ENCODE results near the gene MRPL16. TPM values are rescaled to one million over a fixed set of nuclear protein-coding genes. Genes with fewer than 3 reads are reported as not detected.
"Not testable (repeated sequence)": the region's sequence is repeated elsewhere in the genome, so short reads cannot be mapped to it uniquely, and the experiment has no call there.

Gene MRPL16
- total RNA-seq, result 25.1 TPM

- intact Hi-C loops (cut with DNase I), result loop anchor here (5.0 kb wide), 1 partner anchor 53 kb away; the partner anchor contains the start of gene STX3
- peak; percentile 98 for ATAC-seq
- DNase-seq (ENCODE audit: low spot score), result peak; percentile 90
Measured at GRCh38 chr11:59810189-59810910, at the start of gene MRPL16. Gene MRPL16 (minus strand): TSS chr11:59810778. CDS start chr11:59810658, 120 bp downstream.

- intact Hi-C loops (cut with DNase I), result no loop called here
- DNase-seq (ENCODE audit: low spot score), result no peak
Measured at GRCh38 chr11:59859673-59860072, 49.1 kb upstream of the MRPL16 start.

DNA sequence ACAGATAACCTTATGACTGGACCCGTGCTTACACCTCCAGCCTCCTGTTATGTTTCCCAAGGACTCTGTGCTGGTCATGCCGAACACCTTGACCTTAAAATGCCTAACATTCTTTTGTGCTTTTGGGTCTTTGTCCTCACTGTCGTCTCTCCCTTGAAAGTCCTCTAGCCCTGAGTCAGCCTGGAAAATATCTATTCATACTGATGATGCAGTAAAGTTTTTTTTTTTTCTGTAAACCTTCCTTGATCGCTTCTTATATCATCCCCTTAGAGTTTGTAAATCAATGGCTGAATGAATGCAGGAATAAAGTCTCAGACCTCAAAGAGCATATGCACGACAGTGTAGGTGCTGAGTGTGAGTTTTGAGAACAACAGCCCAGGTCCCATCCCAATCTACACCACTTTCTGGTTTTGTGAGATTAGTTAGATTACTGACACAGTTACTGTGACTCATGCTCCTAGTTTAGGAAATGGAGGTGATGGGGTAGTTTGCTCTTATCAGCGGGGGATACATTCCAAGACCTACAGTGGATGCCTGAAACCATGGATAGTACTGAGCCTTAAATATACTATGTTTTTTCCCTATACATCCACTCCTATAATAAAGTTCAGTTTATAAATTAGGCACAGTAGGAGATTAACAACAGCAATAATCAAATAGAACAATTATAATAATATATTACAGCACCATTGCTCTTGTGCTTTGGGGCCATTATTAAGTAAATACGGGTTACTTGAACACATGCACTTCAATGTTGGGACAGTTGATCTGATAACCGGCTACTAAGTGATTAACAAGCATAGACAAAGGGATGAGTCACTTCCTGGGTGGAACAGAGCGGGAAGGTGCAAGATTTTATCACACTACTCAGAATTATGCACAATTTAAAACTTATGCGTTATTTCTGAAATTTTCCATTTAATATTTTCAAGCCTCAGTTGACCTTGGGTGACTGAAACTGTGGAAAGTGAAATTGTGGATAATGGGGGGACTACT, 47.2 kb upstream of the MRPL16 start:
- ATAC-seq (no peak), DNase-seq (ENCODE audit: low spot score) (no peak)
- intact Hi-C loops (cut with DNase I), result no loop called here

More at GRCh38 chr11:59859673-59860072, 49.1 kb upstream of the MRPL16 start:
- ATAC-seq, result no peak

GRCh38 chr11:59854871-59855270, 44.3 kb upstream of the MRPL16 start:
- intact Hi-C loops (cut with DNase I), result no loop called here
- ATAC-seq (no peak), DNase-seq (ENCODE audit: low spot score) (no peak)

DNA sequence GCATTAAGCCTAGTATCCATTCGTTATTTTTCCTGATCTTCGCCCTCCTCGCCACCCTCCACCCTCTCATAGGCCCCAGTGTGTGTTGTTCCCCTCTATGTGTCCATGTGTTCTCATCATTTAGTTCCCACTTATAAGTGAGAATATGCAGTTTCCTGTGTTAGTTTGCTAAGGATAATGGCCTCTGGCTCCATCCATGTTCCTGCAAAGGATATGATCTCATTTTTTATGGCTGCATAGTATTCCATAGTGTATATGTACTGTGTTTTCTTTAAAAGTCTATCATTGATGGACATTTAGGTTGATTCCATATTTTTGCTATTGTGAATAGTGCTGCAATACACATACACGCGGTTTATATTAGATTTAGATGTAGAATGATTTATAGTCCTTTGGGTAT, 40.8 kb upstream of the MRPL16 start:
- ATAC-seq; DNase-seq (ENCODE audit: low spot score); intact Hi-C loops (cut with DNase I): not testable (repeated sequence)

DNA sequence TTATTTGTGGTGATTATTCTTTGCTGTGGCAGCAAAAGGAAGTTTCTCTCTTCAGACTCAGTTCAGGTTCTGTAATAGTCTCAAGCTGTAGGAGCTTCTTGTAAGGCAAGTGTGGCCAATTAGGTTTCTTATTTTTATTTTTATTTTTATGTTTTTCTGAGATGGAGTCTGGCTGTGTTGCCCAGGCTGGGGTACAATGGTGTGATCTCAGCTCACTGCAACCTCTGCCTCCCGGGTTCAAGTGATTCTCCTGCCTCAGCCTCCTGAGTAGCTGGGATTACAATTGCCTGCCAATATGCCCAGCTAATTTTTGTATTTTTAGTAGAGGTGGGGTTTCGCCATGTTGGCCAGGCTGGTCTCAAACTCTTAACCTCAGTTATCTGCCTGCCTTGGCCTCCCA, 39.0 kb upstream of the MRPL16 start:
- ATAC-seq; DNase-seq (ENCODE audit: low spot score); intact Hi-C loops (cut with DNase I): not testable (repeated sequence)

DNA sequence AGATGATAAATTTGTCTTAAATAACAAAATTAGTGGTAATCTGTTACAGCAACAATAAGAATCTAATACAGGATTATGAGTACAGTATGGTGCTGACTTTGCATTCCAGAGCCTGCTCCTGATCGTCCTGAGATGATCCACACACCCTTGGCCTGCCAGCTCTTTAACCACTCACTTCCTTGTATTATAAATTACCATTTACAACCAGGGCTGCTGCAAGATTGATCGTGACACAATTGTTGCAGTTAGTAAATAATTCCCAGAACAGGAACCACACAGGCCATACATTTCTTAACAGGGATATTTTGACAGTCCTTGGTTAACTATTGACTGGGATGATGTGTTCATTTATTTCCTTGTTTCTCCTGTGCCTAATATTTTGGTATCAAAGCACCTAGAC, 38.6 kb upstream of the MRPL16 start:
- intact Hi-C loops (cut with DNase I), result no loop called here
- ATAC-seq (no peak), DNase-seq (ENCODE audit: low spot score) (no peak)

DNA sequence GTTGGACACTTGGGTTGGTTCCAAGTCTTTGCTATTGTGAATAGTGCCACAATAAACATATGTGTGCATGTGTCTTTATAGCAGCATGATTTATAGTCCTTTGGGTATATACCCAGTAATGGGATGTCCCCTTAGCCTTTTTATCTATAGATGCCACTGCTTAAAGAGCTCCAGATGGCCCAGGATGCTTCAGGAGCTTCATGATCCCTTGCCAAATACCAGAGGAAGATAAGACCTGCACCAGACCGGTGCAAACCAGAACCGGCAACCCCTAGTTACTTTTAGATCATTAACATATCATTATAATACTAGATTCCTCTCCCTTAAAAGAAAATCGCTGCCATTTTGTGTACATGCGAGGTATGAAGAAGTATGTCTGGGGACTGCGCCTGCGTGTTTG, 37.9 kb upstream of the MRPL16 start:
- ATAC-seq; intact Hi-C loops (cut with DNase I); DNase-seq (ENCODE audit: low spot score): not testable (repeated sequence)

DNA sequence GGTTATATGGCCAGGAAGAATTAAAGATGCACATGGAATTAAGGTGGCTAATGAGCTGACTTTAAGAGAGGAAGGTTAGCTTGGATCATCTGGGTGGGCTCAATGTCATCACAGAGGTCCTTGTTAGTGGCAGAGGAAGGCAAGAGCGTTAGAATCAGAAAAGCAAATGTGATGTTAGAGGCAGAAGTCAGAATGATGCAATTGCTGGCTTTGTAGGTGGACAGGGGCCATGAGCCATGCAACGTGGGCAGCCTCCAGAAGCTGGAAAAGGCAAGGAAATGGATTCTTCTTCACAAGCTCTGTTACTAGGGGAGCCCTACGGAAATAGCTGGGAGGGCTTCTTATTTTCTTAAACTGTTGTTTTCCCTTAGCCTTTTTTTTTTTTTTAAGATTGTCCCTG, 37.0 kb upstream of the MRPL16 start:
- ATAC-seq, result no peak
- DNase-seq (ENCODE audit: low spot score), result no peak
- intact Hi-C loops (cut with DNase I), result no loop called here

DNA sequence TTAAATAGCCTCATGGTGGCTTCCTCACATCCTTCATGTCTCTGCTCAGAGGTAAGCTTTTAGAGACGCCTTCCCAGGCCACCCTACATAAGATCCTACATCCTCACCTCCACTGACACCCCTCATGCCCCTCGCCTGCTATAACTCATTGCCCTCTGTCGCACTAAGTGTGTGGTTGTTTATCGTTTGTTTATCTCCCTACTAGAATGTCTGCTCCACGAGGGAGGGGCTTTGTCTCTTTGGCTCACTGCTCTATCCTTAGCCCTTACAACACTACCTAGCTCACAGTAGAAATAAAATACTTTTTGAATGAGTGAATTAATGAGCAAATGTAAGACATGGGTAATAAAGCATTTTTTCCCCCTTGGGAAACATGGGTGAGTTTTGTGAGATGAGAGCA, 36.0 kb upstream of the MRPL16 start:
- DNase-seq (ENCODE audit: low spot score) (no peak), ATAC-seq (no peak)
- intact Hi-C loops (cut with DNase I), result no loop called here

GRCh38 chr11:59845399-59845798, 34.8 kb upstream of the MRPL16 start, which contains the start of gene CBLIF:
Gene CBLIF (minus strand): TSS chr11:59845499. CDS start chr11:59845453, 46 bp downstream.
- intact Hi-C loops (cut with DNase I), result no loop called here
- no peak for DNase-seq (ENCODE audit: low spot score)
- no peak for ATAC-seq

DNA sequence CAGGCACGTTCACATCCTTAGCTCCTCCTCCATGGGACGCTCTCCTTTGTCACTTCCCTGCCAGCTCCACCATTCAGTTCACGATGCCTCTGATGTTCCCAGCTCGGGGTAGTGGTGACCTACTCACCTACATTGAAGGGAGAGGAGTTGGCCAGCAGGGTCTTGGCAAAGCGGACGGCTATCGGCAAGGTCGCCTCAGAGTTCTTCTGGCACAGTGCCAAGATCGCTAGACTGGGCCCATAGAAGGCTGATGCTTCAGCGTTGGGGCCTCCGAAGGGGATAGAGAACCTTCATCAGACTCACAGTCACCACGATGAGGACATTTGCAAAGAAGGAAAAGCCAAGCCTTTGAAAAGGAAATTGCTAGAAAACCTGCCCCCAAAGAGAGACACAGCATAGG, 31.7 kb upstream of the MRPL16 start:
- DNase-seq (ENCODE audit: low spot score), result no peak
- intact Hi-C loops (cut with DNase I), result no loop called here
- no peak for ATAC-seq

GRCh38 chr11:59841514-59841913, 30.9 kb upstream of the MRPL16 start:
- intact Hi-C loops (cut with DNase I), result no loop called here
- DNase-seq (ENCODE audit: low spot score), result no peak
- ATAC-seq, result no peak

- no peak for DNase-seq (ENCODE audit: low spot score)
- no peak for ATAC-seq
- intact Hi-C loops (cut with DNase I), result no loop called here
Measured at GRCh38 chr11:59839615-59840014, 29.0 kb upstream of the MRPL16 start.

- no peak for DNase-seq (ENCODE audit: low spot score)
- no peak for ATAC-seq
- intact Hi-C loops (cut with DNase I), result no loop called here
Measured at GRCh38 chr11:59833602-59834001, 23.0 kb upstream of the MRPL16 start.

DNA sequence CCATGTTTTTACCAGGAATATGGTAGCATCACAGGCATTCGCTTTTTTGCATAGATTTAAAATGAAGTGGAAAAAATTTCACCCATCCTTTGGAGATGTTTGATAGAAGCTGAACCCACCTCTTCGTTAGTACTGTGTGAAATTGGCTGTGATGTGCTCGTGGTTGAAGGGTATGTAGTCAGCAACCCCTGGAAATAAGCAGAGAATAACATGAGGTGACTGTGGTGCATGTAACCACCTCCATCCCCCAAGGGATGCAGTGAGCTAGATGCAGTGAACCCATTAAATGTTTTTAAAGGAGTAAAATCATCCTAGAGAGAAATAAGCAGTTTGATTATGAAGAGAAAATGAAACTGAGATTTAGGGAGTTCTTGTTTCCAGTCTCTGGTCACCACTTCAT, 18.8 kb upstream of the MRPL16 start:
- ATAC-seq (no peak), DNase-seq (ENCODE audit: low spot score) (no peak)
- intact Hi-C loops (cut with DNase I), result loop anchor here (10.0 kb wide), 1 partner anchor 85 kb away; no protein-coding TSS in a partner anchor

- intact Hi-C loops (cut with DNase I), result loop anchor here (10.0 kb wide), 1 partner anchor 92 kb away; no protein-coding TSS in a partner anchor
- no peak for DNase-seq (ENCODE audit: low spot score)
- ATAC-seq, result peak; percentile 62
Measured at GRCh38 chr11:59822989-59823566, 12.5 kb upstream of the MRPL16 start.

DNA sequence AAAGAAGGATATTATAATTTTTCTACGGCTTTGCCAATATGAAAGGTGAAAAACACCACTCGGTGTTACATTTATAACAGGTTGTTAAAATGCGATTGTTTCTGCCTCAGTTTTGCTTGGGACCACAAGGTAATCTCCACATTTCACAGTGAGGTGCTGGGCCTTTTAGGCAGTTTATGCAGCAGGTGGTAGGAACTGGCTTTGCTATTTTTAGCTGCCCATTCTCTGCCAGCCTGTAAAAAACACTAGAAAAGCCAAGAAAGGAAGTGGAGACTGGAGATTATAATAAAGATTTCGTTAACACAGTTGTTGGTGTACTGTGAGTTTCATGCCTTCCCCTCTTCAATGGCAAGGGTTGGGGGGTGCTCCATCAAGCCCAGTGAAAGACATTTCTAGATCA, 8.0 kb upstream of the MRPL16 start:
- intact Hi-C loops (cut with DNase I), result no loop called here
- no peak for DNase-seq (ENCODE audit: low spot score)
- no peak for ATAC-seq

DNA sequence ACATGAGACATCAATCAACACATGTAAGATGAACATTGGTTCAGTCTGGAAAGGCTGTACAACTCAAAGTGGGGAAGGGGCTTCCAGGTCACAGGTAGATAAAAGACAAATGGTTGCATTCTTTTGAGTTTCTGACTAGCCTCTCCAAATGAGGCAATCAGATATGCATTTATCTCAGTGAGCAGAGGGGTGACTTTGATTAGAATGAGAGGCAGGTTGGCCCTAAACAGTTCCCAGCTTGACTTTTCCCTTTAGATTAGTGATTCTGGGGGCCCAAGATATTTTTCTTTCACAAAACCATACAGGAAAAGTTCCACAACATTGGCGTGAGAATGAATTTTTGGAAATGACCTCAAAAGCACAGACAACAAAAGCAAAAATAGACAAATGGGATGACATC, 5.9 kb upstream of the MRPL16 start:
- ATAC-seq; intact Hi-C loops (cut with DNase I); DNase-seq (ENCODE audit: low spot score): not testable (repeated sequence)
